Measurements from ENCODE around the gene FBXO8.

Gene FBXO8

DNA sequence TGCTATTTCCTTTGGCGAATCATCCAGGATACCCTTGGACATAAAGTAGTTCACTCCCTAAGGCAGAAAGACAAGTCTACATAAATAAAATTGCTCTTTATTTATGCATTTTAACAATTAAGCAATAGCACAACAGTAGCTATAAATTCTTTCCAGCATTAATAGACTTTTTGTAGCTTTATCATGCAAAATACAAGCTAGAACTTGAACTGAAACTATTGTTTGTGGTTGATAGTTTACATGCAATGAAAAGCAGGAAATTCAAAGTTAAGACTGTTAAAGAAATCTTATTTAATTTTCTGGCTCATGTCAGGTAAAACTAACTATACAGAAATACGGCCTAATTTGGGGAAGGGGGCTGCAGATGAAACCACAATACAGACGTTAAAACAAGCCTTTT, 42.3 kb downstream of the FBXO8 start:
- Histone ChIP-seq H3K9me3 (ENCODE audit: severe bottlenecking) (no peaks in the 10 kb centered on the region), H3K4me3 (ENCODE audit: severe bottlenecking) (no peak overlapping the region), H3K4me1 (ENCODE audit: insufficient read depth, poor library complexity, severe bottlenecking) (peaks cover 7% of the 10 kb centered on the region), H3K27ac (ENCODE audit: poor library complexity, severe bottlenecking) (no peak overlapping the region), H3K27me3 (ENCODE audit: insufficient read depth, poor library complexity, severe bottlenecking) (no peaks in the 10 kb centered on the region), H3K36me3 (ENCODE audit: low read depth) (peaks cover 18% of the 10 kb centered on the region)
- ATAC-seq (ENCODE audit: low read depth) (no peak), DNase-seq (ENCODE audit: low spot score) (no peak)
- TF ChIP-seq, protein P1, sequence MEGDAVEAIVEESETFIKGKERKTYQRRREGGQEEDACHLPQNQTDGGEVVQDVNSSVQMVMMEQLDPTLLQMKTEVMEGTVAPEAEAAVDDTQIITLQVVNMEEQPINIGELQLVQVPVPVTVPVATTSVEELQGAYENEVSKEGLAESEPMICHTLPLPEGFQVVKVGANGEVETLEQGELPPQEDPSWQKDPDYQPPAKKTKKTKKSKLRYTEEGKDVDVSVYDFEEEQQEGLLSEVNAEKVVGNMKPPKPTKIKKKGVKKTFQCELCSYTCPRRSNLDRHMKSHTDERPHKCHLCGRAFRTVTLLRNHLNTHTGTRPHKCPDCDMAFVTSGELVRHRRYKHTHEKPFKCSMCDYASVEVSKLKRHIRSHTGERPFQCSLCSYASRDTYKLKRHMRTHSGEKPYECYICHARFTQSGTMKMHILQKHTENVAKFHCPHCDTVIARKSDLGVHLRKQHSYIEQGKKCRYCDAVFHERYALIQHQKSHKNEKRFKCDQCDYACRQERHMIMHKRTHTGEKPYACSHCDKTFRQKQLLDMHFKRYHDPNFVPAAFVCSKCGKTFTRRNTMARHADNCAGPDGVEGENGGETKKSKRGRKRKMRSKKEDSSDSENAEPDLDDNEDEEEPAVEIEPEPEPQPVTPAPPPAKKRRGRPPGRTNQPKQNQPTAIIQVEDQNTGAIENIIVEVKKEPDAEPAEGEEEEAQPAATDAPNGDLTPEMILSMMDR (IDR thresholded peaks at IDR 0.05; ENCODE audit: poor library complexity, severe bottlenecking), result no peak

DNA sequence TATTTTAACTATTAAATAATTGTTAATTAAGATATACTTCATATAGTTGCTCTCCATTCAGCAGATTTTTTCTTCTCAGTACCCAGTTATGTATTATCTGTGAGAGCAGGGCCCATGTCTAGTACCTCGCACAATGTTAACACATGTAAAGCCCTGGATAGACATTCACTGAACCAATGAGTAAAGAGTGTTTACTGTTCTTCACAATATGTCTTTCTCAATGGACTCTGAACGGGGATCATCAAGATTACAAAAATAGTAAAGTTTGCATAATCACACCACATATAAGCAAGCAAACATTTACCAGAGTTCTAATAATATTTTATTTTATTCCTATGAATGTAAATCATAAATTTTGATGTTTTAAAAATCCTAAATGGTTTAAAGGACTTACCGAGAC, 47.1 kb downstream of the FBXO8 start:
- no peaks in the 10 kb centered on the region for H3K9me3 ChIP-seq (ENCODE audit: severe bottlenecking)
- H3K27me3 ChIP-seq (ENCODE audit: insufficient read depth, poor library complexity, severe bottlenecking), result no peaks in the 10 kb centered on the region
- DNase-seq (ENCODE audit: low spot score), result no peak
- TF ChIP-seq, protein P1 (IDR thresholded peaks at IDR 0.05; ENCODE audit: poor library complexity, severe bottlenecking), result no peak
- no peak for ATAC-seq (ENCODE audit: low read depth)
- peaks cover 18% of the 10 kb centered on the region for H3K36me3 ChIP-seq (ENCODE audit: low read depth)
- H3K4me3 ChIP-seq (ENCODE audit: severe bottlenecking), result no peak overlapping the region
- H3K4me1 ChIP-seq (ENCODE audit: insufficient read depth, poor library complexity, severe bottlenecking), result no peaks in the 10 kb centered on the region
- H3K27ac ChIP-seq (ENCODE audit: poor library complexity, severe bottlenecking), result no peak overlapping the region

DNA sequence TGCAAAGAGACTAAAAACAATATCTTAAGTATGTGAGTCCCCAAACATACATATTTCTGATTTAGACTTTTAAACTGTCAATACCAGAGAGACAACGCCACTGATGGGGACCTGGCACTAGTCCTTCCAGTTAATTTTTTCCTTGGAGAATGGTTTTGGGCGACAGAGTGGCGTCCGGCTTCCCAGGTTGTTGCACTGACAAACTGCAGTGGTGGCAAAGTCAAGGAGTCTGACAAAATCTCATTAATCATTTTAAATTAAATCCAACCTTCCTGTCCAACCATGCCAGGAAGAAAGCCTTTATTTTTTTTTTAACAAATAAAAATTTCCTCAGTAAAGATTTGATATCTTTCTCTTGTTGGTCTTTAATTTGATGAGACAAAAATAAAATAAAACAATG, 52.8 kb downstream of the FBXO8 start:
- Histone ChIP-seq H3K9me3 (ENCODE audit: severe bottlenecking) (no peaks in the 10 kb centered on the region), H3K4me1 (ENCODE audit: insufficient read depth, poor library complexity, severe bottlenecking) (no peaks in the 10 kb centered on the region), H3K36me3 (ENCODE audit: low read depth) (no peaks in the 10 kb centered on the region), H3K27me3 (ENCODE audit: insufficient read depth, poor library complexity, severe bottlenecking) (no peaks in the 10 kb centered on the region), H3K27ac (ENCODE audit: poor library complexity, severe bottlenecking) (no peak overlapping the region), H3K4me3 (ENCODE audit: severe bottlenecking) (no peak overlapping the region)
- TF ChIP-seq, protein P1 (IDR thresholded peaks at IDR 0.05; ENCODE audit: poor library complexity, severe bottlenecking), result no peak
- no peak for ATAC-seq (ENCODE audit: low read depth)
- no peak for DNase-seq (ENCODE audit: low spot score)

DNA sequence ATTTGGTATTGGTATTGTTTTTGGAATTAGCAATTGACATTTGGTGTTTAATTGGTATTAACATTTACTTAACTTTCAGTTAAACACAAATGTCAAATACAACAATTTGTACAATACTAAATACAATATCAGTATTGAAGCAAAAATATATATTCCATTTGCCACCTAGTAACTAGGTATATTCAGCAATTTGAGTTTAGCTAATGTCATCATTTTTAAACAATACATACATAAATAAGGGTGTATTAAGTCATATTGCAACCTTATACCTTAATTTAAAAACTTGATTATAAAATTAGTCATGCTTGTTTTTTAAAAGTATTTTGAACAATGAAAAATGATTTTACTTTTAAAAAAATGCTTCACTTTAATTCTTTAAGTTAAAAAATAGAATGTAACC, 53.3 kb downstream of the FBXO8 start:
- Histone ChIP-seq H3K27me3 (ENCODE audit: insufficient read depth, poor library complexity, severe bottlenecking) (no peaks in the 10 kb centered on the region), H3K9me3 (ENCODE audit: severe bottlenecking) (no peaks in the 10 kb centered on the region), H3K36me3 (ENCODE audit: low read depth) (no peaks in the 10 kb centered on the region), H3K4me1 (ENCODE audit: insufficient read depth, poor library complexity, severe bottlenecking) (no peaks in the 10 kb centered on the region), H3K27ac (ENCODE audit: poor library complexity, severe bottlenecking) (no peak overlapping the region), H3K4me3 (ENCODE audit: severe bottlenecking) (no peak overlapping the region)
- DNase-seq (ENCODE audit: low spot score) (no peak), ATAC-seq (ENCODE audit: low read depth) (no peak)
- TF ChIP-seq, protein P1 (IDR thresholded peaks at IDR 0.05; ENCODE audit: poor library complexity, severe bottlenecking), result no peak

DNA sequence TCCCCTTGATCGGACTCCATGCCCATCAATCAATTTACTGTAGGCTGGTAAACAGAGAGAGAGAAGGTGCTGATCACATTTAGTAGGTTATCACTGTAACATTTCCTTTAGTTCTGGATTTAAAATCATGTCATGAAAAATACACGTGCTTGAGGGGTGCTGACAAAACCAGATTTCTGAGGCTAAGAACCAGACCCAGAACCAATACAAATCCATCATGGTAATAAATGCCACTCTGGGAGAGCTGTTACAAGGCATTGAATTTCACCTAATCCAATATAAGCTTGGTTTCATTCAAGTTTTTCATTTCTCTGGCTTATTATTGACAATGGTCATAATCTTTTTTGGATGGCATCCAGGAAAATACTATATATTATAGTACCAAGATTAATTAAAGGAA, 54.5 kb downstream of the FBXO8 start:
- H3K4me3 ChIP-seq (ENCODE audit: severe bottlenecking), result no peak overlapping the region
- no peak overlapping the region for H3K27ac ChIP-seq (ENCODE audit: poor library complexity, severe bottlenecking)
- TF ChIP-seq, protein P1 (IDR thresholded peaks at IDR 0.05; ENCODE audit: poor library complexity, severe bottlenecking), result no peak
- H3K9me3 ChIP-seq (ENCODE audit: severe bottlenecking), result no peaks in the 10 kb centered on the region
- no peaks in the 10 kb centered on the region for H3K4me1 ChIP-seq (ENCODE audit: insufficient read depth, poor library complexity, severe bottlenecking)
- DNase-seq (ENCODE audit: low spot score) (no peak), ATAC-seq (ENCODE audit: low read depth) (no peak)
- H3K27me3 ChIP-seq (ENCODE audit: insufficient read depth, poor library complexity, severe bottlenecking), result no peaks in the 10 kb centered on the region
- H3K36me3 ChIP-seq (ENCODE audit: low read depth), result no peaks in the 10 kb centered on the region
